H1 (cell line): ENCODE data around the gene CIZ1. TPM values are rescaled to one million over a fixed set of nuclear protein-coding genes. Genes with fewer than 3 reads are reported as not detected.
A peak's percentile ranks its signal among the peaks of the same experiment; 100 is the strongest.

Experiments used
- CTCF ChIA-PET: fragments of 300-600 bp; sonication (Branson Sonifier 250); formaldehyde crosslinking; loops from one replicate; lab custom pipeline; 2021; ENCODE audit not compliant: partially characterized antibody; lab: Charles Lee
- POLR2A ChIA-PET: fragments of 300-600 bp; sonication (Branson Sonifier 250); formaldehyde crosslinking; loops from one replicate; lab custom pipeline; 2021; ENCODE audit warnings: inconsistent platforms; ENCODE audit not compliant: partially characterized antibody; lab: Charles Lee
- DNase-seq, 2 experiments: peaks; one replicate each; pipeline versions ENCODE4 v3.0.0 to v3.0.0-alpha.2; 2010 to 2022; ENCODE audit warnings: low spot score in 2 of 2, low read depth in 1 of 2, mixed read lengths in 1 of 2
- FAIRE-seq: peaks from 2 replicates; lab custom pipeline; 2011; peaks lifted over from hg19 to GRCh38; lab: Jason Lieb, UNC
- H2AFZ ChIP-seq: 2 replicates; pipeline ENCODE4 v1.8.1; 2012; ENCODE audit warnings: low read length, inconsistent platforms
- H2AK5ac ChIP-seq: 2 replicates; pipeline ENCODE4 v1.6.1; 2013; ENCODE audit warnings: low read depth, low read length
- H2BK120ac ChIP-seq: replicated peaks from 2 replicates; pipeline ENCODE3; 2013; ENCODE audit warnings: low read depth, low read length, inconsistent platforms
- H2BK12ac ChIP-seq: 2 replicates; pipeline ENCODE4 v1.6.1; 2013; ENCODE audit warnings: low read depth, low read length
- H2BK15ac ChIP-seq: 2 replicates; pipeline ENCODE4 v1.6.1; 2013; ENCODE audit warnings: low read length
- H2BK20ac ChIP-seq: 2 replicates; pipeline ENCODE4 v1.6.1; 2013; ENCODE audit warnings: low read length
- H2BK5ac ChIP-seq: 2 replicates; pipeline ENCODE4 v1.6.1; 2013; ENCODE audit warnings: low read depth, low read length
- H3K14ac ChIP-seq: 2 replicates; pipeline ENCODE4 v1.6.1; 2013; ENCODE audit warnings: inconsistent platforms; ENCODE audit not compliant: insufficient read length
- H3K18ac ChIP-seq: 2 replicates; pipeline ENCODE4 v1.6.1; 2013; ENCODE audit warnings: low read length; ENCODE audit errors: extremely low read depth
- H3K23ac ChIP-seq: 2 replicates; pipeline ENCODE4 v1.6.1; 2013; ENCODE audit warnings: inconsistent platforms; ENCODE audit not compliant: insufficient read length
- H3K23me2 ChIP-seq: 2 replicates; pipeline ENCODE4 v1.6.1; 2013; ENCODE audit warnings: low read depth, low read length
- H3K27ac ChIP-seq: 2 replicates; pipeline ENCODE4 v1.6.1; 2011; ENCODE audit warnings: low read depth, low read length, inconsistent platforms
- H3K27me3 ChIP-seq, 4 experiments: replicated peaks in 1 of 4; 1 replicate in 1 of 4; 2 replicates in 3 of 4; pipeline versions ENCODE4 v1.6.1 to v1.8.1; 2011 to 2013; ENCODE audit warnings: low read length in 3 of 4, mild to moderate bottlenecking in 3 of 4, inconsistent platforms in 2 of 4, mixed read lengths in 2 of 4, moderate library complexity in 1 of 4; ENCODE audit not compliant: control insufficient read depth in 3 of 4, insufficient read depth in 3 of 4; ENCODE audit errors: extremely low read depth in 1 of 4
- H3K36me3 ChIP-seq, 4 experiments: 2 replicates each; pipeline versions ENCODE4 v1.6.1 to v1.8.1; 2011 to 2013; ENCODE audit warnings: mild to moderate bottlenecking in 4 of 4, low read length in 3 of 4, moderate library complexity in 2 of 4, control low read depth in 1 of 4, inconsistent platforms in 1 of 4; ENCODE audit not compliant: insufficient read depth in 4 of 4, control insufficient read depth in 2 of 4
- H3K4ac ChIP-seq: replicated peaks from 2 replicates; pipeline ENCODE3; 2013; ENCODE audit warnings: low read length, low read depth, mixed read lengths, inconsistent platforms; ENCODE audit not compliant: insufficient read length
- H3K4me1 ChIP-seq, 4 experiments: replicated peaks in 1 of 4; 1 replicate in 1 of 4; 2 replicates in 3 of 4; pipeline versions ENCODE4 v1.6.1 to v1.8.1; 2011 to 2013; ENCODE audit warnings: low read length in 3 of 4, inconsistent platforms in 2 of 4, mixed read lengths in 1 of 4; ENCODE audit not compliant: insufficient read depth in 4 of 4, control insufficient read depth in 3 of 4
- H3K4me2 ChIP-seq, 2 experiments: 2 replicates each; pipeline versions ENCODE4 v1.6.1 to v1.8.1; 2011 to 2013; ENCODE audit warnings: low read depth in 2 of 2, low read length in 2 of 2, control low read depth in 1 of 2, inconsistent platforms in 1 of 2, mild to moderate bottlenecking in 1 of 2; ENCODE audit not compliant: insufficient read depth in 1 of 2
- H3K4me3 ChIP-seq, 4 experiments: fragments of 200-600, 300-600 bp in 1 of 4; sonication (generic), shearing (Covaris generic), sonication (Bioruptor Twin) in 1 of 4; 2 replicates each; pipeline versions ENCODE4 v1.5.1 to v1.8.1; 2011 to 2016; ENCODE audit warnings: low read length in 4 of 4, low read depth in 3 of 4, control low read depth in 2 of 4, inconsistent platforms in 2 of 4, mild to moderate bottlenecking in 2 of 4, mixed read lengths in 1 of 4, moderate library complexity in 1 of 4; ENCODE audit not compliant: insufficient read depth in 2 of 4; ENCODE audit errors: extremely low read depth in 1 of 4
- H3K56ac ChIP-seq: replicated peaks from 2 replicates; pipeline ENCODE3; 2013; ENCODE audit warnings: low read depth, mild to moderate bottlenecking, mixed read lengths, low read length, inconsistent platforms; ENCODE audit not compliant: insufficient read length
- H3K79me1 ChIP-seq: 2 replicates; pipeline ENCODE4 v1.6.1; 2013; ENCODE audit warnings: low read depth, low read length, control low read depth
- H3K79me2 ChIP-seq, 2 experiments: 2 replicates each; pipeline versions ENCODE4 v1.6.1 to v1.8.1; 2012 to 2013; ENCODE audit warnings: low read length in 2 of 2, mild to moderate bottlenecking in 2 of 2, inconsistent platforms in 1 of 2; ENCODE audit not compliant: insufficient read depth in 2 of 2, control insufficient read depth in 1 of 2
- H3K9ac ChIP-seq, 4 experiments: replicated peaks in 1 of 4; 1 replicate in 1 of 4; 2 replicates in 3 of 4; pipeline versions ENCODE4 v1.6.1 to v1.8.1; 2011 to 2013; ENCODE audit warnings: low read depth in 3 of 4, low read length in 3 of 4, control low read depth in 2 of 4, mild to moderate bottlenecking in 2 of 4, moderate library complexity in 2 of 4, inconsistent platforms in 1 of 4; ENCODE audit errors: extremely low read depth in 1 of 4
- H3K9me3 ChIP-seq, 2 experiments: 2 replicates each; pipeline versions ENCODE4 v1.6.1 to v1.8.1; 2012 to 2013; ENCODE audit warnings: mild to moderate bottlenecking in 2 of 2, moderate library complexity in 2 of 2, control low read depth in 1 of 2, inconsistent platforms in 1 of 2, low read depth in 1 of 2, low read length in 1 of 2, mixed read lengths in 1 of 2; ENCODE audit not compliant: insufficient read depth in 2 of 2
- H4K20me1 ChIP-seq, 2 experiments: replicated peaks in 1 of 2; 2 replicates each; pipeline versions ENCODE3 to v1.8.1; 2011 to 2013; ENCODE audit warnings: inconsistent platforms in 2 of 2, low read length in 2 of 2, mild to moderate bottlenecking in 1 of 2; ENCODE audit not compliant: insufficient read depth in 2 of 2, control insufficient read depth in 1 of 2
- H4K5ac ChIP-seq: 2 replicates; pipeline ENCODE4 v1.6.1; 2013; ENCODE audit warnings: low read length, low read depth, mixed read lengths, inconsistent platforms; ENCODE audit not compliant: insufficient read length
- H4K8ac ChIP-seq: 2 replicates; pipeline ENCODE4 v1.8.0; 2013; ENCODE audit warnings: mild to moderate bottlenecking, moderate library complexity, low read length, inconsistent platforms; ENCODE audit not compliant: insufficient read depth; ENCODE audit errors: extremely low read depth
- H4K91ac ChIP-seq: replicated peaks from 2 replicates; pipeline ENCODE3; 2013; ENCODE audit warnings: low read length, mixed read lengths, inconsistent platforms; ENCODE audit not compliant: insufficient read length
- GTF2F1 ChIP-seq: IDR thresholded peaks from 2 replicates; pipeline ENCODE4 v1.6.1; 2012; ENCODE audit warnings: low read depth, low read length, improper control_type of control experiment, borderline replicate concordance
- NANOG ChIP-seq: IDR thresholded peaks from 2 replicates; pipeline ENCODE4 v1.6.1; 2011; ENCODE audit warnings: low read length, low read depth, mild to moderate bottlenecking, inconsistent platforms; ENCODE audit not compliant: insufficient read depth, poor library complexity, severe bottlenecking
- TEAD4 ChIP-seq: IDR thresholded peaks from 2 replicates; pipeline ENCODE4 v1.6.1; 2012; ENCODE audit warnings: low read depth, low read length, inconsistent platforms, mixed read lengths
- ZNF274 ChIP-seq: IDR thresholded peaks from 2 replicates; pipeline ENCODE4 v1.7.0; 2012; ENCODE audit warnings: low read length, borderline replicate concordance; ENCODE audit errors: extremely low read depth
- WGBS, 2 experiments: shearing (Covaris generic) in 1 of 2; methylation state at CpG; one replicate each; pipeline versions ENCODE4 v1.1.6 to v1.1.7; 2013 to 2015; ENCODE audit warnings: low lambda C conversion rate in 2 of 2, mixed read lengths in 2 of 2, inconsistent platforms in 1 of 2, low coverage in 1 of 2, missing lambda C conversion rate in 1 of 2; ENCODE audit not compliant: insufficient replicate concordance in 2 of 2, insufficient coverage in 1 of 2, insufficient read length in 1 of 2; ENCODE audit errors: extremely low coverage in 1 of 2, missing lambda C conversion rate in 1 of 2; 5-methylcytosine and 5-hydroxymethylcytosine counted together
- polyA plus RNA-seq, 7 experiments: library from polyadenylated mRNA; depleted of rRNA in 3 of 7; stranded (reverse) in 5 of 7; unstranded in 2 of 7; fragments of >200 nt in 5 of 7; fragments of 200-250 nt in 2 of 7; gene quantifications; 1 replicate in 5 of 7; 2 replicates in 1 of 7; 4 replicates in 1 of 7; pipeline versions ENCODE4 v1.2.1 to v1.2.3, GENCODE V29; 2011 to 2013; ENCODE audit warnings: missing spikeins in 2 of 7, mixed read lengths in 2 of 7
- total RNA-seq: library from RNA; stranded (reverse); fragmentation: NEBNext Ultra II Directional; extraction: Animal tissue kit (Norgen Biotek cat#: 25700); gene quantifications from 2 replicates; pipeline ENCODE4 v1.2.1, GENCODE V29; 2021

Gene CIZ1
- total and polyA plus RNA-seq, 2 of the 8 experiments (the other 6 are each of a cell fraction or from before 2014, with no cell fraction given): 66.0 to 107 TPM

GRCh38 chr9:128125580-128126354 is 65.6 kb downstream of the CIZ1 start:
- Histone ChIP-seq H3K79me1 (peaks cover 4% of the 10 kb centered on the region; the same call in 1 of the 2 replicates), H3K4me2 (peak overlapping the region; percentile 16 to 82; a peak in 3 of 4 replicates), H3K4me1 (peaks cover 0 to 6% (median 3%) of the 10 kb centered on the region in 4 experiments; a peak in 4 of 7 replicates), H3K56ac (no peak overlapping the region), H3K27me3 (peaks cover 0 to 8% (median 7%) of the 10 kb centered on the region in 4 experiments; a peak in 5 of 7 replicates), H3K9me3 (peaks cover 0 to 4% of the 10 kb centered on the region in 2 experiments; a peak in 1 of 4 replicates), H2BK15ac (no peak overlapping the region), H4K91ac (no peak overlapping the region), H3K14ac (no peak overlapping the region), H3K36me3 (peaks cover 2 to 24% (median 8%) of the 10 kb centered on the region in 4 experiments; a peak in 4 of 8 replicates), H3K4ac (peak overlapping the region; percentile 57), H2BK12ac (no peak overlapping the region), H2BK5ac (no peak overlapping the region), H2AFZ (no peak overlapping the region), H2AK5ac (no peak overlapping the region), H3K23ac (no peak overlapping the region), H3K4me3 (peak overlapping the region in 1 of 4 experiments; percentile 87; a peak in 1 of 8 replicates), H3K23me2 (peaks cover 6% of the 10 kb centered on the region; the same call in 1 of the 2 replicates), H4K8ac (no peak overlapping the region), H4K20me1 (peaks cover 0 to 16% of the 10 kb centered on the region in 2 experiments), H3K18ac (no peak overlapping the region), H3K27ac (no peak overlapping the region), H2BK20ac (no peak overlapping the region), H2BK120ac (no peak overlapping the region), H3K9ac (no peak overlapping the region), H3K79me2 (peaks cover 0 to 20% of the 10 kb centered on the region in 2 experiments; a peak in 1 of 4 replicates), H4K5ac (no peak overlapping the region)
- POLR2A ChIA-PET: interaction anchor here (0.6 to 3.4 kb wide), 7 partner anchors 11 to 34 kb away, joined by 3 to 15 read pairs (median 5); partner anchors contain the start of gene BBLN
- DNase-seq (no peak), FAIRE-seq (no peak)
- 86% methylated on average over 10 of the region's 10 CpGs; no CpG with 5 or more reads in 1 of the 2 experiments for WGBS, 2 experiments
- no peak for TF ChIP-seq TEAD4
- TF ChIP-seq NANOG: no peak
- no peak for TF ChIP-seq GTF2F1
- no peak for TF ChIP-seq ZNF274
- CTCF ChIA-PET: interaction anchor here (0.6 to 9.9 kb wide), 34 partner anchors 9 to 285 kb away, joined by 3 to 74 read pairs (median 4); partner anchors contain the start of genes CIZ1, DNM1, LCN2 and NAIF1
